SK-N-SH (cell line): Measurements from ENCODE around the gene HDAC8.

Source experiments
- CHD2 ChIP-seq: fragments of 150-350 bp; IDR thresholded peaks from 2 replicates; pipeline ENCODE4 v1.6.1; 2018; ENCODE audit warnings: low read length; ENCODE audit not compliant: partially characterized antibody
- CTCF ChIP-seq: fragments of 200-600 bp; sonication (generic); IDR thresholded peaks from 2 replicates; pipeline ENCODE4 v1.6.1; 2017; ENCODE audit warnings: antibody characterized with exemption, mild to moderate bottlenecking, moderate library complexity
- EP300 ChIP-seq, 2 experiments: IDR thresholded peaks; 2 replicates each; pipeline versions ENCODE4 v1.4.0 to v1.6.1; 2012; ENCODE audit warnings: borderline replicate concordance in 1 of 2, low read depth in 1 of 2, low read length in 1 of 2
- EZH2phosphoT487 ChIP-seq: fragments of 200-600 bp; sonication (generic); IDR thresholded peaks from 2 replicates; pipeline ENCODE4 v1.6.1; 2017; ENCODE audit warnings: low read depth, mixed run types, mild to moderate bottlenecking, antibody characterized with exemption, moderate library complexity, borderline replicate concordance
- JUND ChIP-seq: IDR thresholded peaks from 2 replicates; pipeline ENCODE4 v1.4.0; 2012
- NRF1 ChIP-seq: IDR thresholded peaks from 2 replicates; pipeline ENCODE4 v1.6.1; 2012; ENCODE audit warnings: low read depth, mild to moderate bottlenecking, low read length
- PBX3 ChIP-seq: IDR thresholded peaks from 2 replicates; pipeline ENCODE4; 2012
- POLR2AphosphoS5 ChIP-seq: IDR thresholded peaks from 2 replicates; pipeline ENCODE4 v1.6.1; 2012; ENCODE audit warnings: low read depth, low read length
- REST ChIP-seq: IDR thresholded peaks from 2 replicates; pipeline ENCODE4 v1.6.1; 2012; ENCODE audit warnings: mild to moderate bottlenecking, low read depth, low read length, moderate library complexity
- RFX5 ChIP-seq: IDR thresholded peaks from 2 replicates; pipeline ENCODE4 v1.6.1; 2012; ENCODE audit warnings: mild to moderate bottlenecking, improper control_type of control experiment, low read length
- SMC3 ChIP-seq: IDR thresholded peaks from 2 replicates; pipeline ENCODE4 v1.6.1; 2012; ENCODE audit warnings: low read depth, low read length, improper control_type of control experiment
- YY1 ChIP-seq: IDR thresholded peaks from 2 replicates; pipeline ENCODE4 v1.4.0; 2012; ENCODE audit warnings: low read depth, mild to moderate bottlenecking
- TF ChIP-seq, protein P1 (sequence below): IDR thresholded peaks from 2 replicates; pipeline ENCODE4 v1.4.0; 2012; ENCODE audit warnings: low read depth, borderline replicate concordance

DNA sequence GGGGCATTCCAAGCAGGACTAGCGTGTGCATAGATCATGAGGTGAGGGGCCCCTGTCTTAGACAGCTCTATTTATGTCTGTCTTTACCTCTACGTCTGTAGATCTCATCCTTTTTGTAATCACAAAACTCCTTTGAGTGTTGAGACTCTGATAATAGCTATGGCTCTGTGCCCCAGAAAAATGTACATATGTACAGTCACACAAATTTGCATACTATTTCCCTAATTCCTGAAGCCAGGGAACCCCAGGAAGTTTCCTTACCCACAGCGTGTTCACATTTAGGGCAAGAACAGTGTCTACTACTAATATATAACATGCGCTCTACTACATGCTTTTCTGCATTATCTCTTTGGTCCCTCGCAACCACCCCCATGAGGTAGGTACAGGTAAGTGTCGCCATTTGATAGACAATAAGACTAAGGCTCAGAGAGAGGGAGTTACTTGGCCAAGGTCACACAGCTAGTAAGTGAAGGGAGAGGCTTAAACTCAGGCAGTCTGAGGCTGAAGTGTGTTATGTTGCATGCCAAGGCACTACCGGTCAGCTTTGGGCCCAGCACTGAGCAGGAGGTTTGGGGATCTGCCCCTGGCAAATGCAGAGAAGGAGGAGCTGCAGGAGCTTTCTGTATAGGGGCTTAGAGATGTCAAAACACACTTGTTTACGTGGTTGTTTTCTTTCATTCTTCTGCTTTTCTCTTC is 245.9 kb downstream of the HDAC8 start:
- TF ChIP-seq CTCF (no peak), EP300 (IDR thresholded peaks at IDR 0.05; ENCODE audit: borderline replicate concordance in 1 of 2, low read depth in 1 of 2, low read length in 1 of 2) (no peak), EZH2phosphoT487 (no peak), NRF1 (no peak), REST (no peak), POLR2AphosphoS5 (no peak), RFX5 (no peak), SMC3 (no peak), YY1 (no peak), CHD2 (no peak), JUND (no peak), PBX3 (no peak)
- TF ChIP-seq, protein P1, sequence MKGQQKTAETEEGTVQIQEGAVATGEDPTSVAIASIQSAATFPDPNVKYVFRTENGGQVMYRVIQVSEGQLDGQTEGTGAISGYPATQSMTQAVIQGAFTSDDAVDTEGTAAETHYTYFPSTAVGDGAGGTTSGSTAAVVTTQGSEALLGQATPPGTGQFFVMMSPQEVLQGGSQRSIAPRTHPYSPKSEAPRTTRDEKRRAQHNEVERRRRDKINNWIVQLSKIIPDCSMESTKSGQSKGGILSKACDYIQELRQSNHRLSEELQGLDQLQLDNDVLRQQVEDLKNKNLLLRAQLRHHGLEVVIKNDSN = no peak
